ENCODE data around the gene NDUFAF3.
"Not testable (repeated sequence)": the region's sequence is repeated elsewhere in the genome, so short reads cannot be mapped to it uniquely, and the experiment has no call there.

The NDUFAF3 gene

GRCh38 chr3:48997714-48998637 is 23.9 kb upstream of the NDUFAF3 start:
- no peak for DNase-seq (ENCODE audit: low read depth, low spot score)
- H3K4me3 ChIP-seq (ENCODE audit: low read length): no peak overlapping the region

- no peak overlapping the region for H3K4me3 ChIP-seq (ENCODE audit: low read length)
- no peak for DNase-seq (ENCODE audit: low read depth, low spot score)
Observed at GRCh38 chr3:48999085-48999858, 22.6 kb upstream of the NDUFAF3 start.

- no peak overlapping the region for H3K4me3 ChIP-seq (ENCODE audit: low read length)
- no peak for DNase-seq (ENCODE audit: low read depth, low spot score)
Observed at GRCh38 chr3:49001155-49001554, 20.8 kb upstream of the NDUFAF3 start.

GRCh38 chr3:49004352-49005302 is 17.3 kb upstream of the NDUFAF3 start:
- no peak overlapping the region for H3K4me3 ChIP-seq (ENCODE audit: low read length)
- no peak for DNase-seq (ENCODE audit: low read depth, low spot score)

- H3K4me3 ChIP-seq (ENCODE audit: low read length): no peak overlapping the region
- no peak for DNase-seq (ENCODE audit: low read depth, low spot score)
Observed at GRCh38 chr3:49005303-49005680, 16.6 kb upstream of the NDUFAF3 start.

GRCh38 chr3:49005998-49006397 is 15.9 kb upstream of the NDUFAF3 start:
- no peak for DNase-seq (ENCODE audit: low read depth, low spot score)
- peak overlapping the region; percentile 85 for H3K4me3 ChIP-seq (ENCODE audit: low read length)

GRCh38 chr3:49006408-49007067 is 15.4 kb upstream of the NDUFAF3 start:
- DNase-seq (ENCODE audit: low read depth, low spot score): no peak
- peak overlapping the region; percentile 85 for H3K4me3 ChIP-seq (ENCODE audit: low read length)

GRCh38 chr3:49007068-49007770 is 14.7 kb upstream of the NDUFAF3 start, which contains the start of gene WDR6:
TSS of gene WDR6 (plus strand) at chr3:49007391. CDS start at chr3:49007432, 41 bp downstream.
- peak within 1 kb of the TSS; percentile 85 for H3K4me3 ChIP-seq (ENCODE audit: low read length)
- DNase-seq (ENCODE audit: low read depth, low spot score): peak; percentile 97

GRCh38 chr3:49007771-49008528 is 14.0 kb upstream of the NDUFAF3 start:
- peak overlapping the region; percentile 85 for H3K4me3 ChIP-seq (ENCODE audit: low read length)
- DNase-seq (ENCODE audit: low read depth, low spot score): peak; percentile 76

- H3K4me3 ChIP-seq (ENCODE audit: low read length): peak overlapping the region; percentile 85; the same call in 1 of the 2 replicates
- DNase-seq (ENCODE audit: low read depth, low spot score): not testable (repeated sequence)
Observed at GRCh38 chr3:49008627-49009026, 13.3 kb upstream of the NDUFAF3 start.

- no peak for DNase-seq (ENCODE audit: low read depth, low spot score)
Observed at GRCh38 chr3:49009396-49009795, 12.5 kb upstream of the NDUFAF3 start.

GRCh38 chr3:49012441-49013017 is 9.4 kb upstream of the NDUFAF3 start:
- no peak for DNase-seq (ENCODE audit: low read depth, low spot score)
- no peak overlapping the region for H3K4me3 ChIP-seq (ENCODE audit: low read length)

More at GRCh38 chr3:49009396-49009795, 12.5 kb upstream of the NDUFAF3 start:
- H3K4me3 ChIP-seq (ENCODE audit: low read length): no peak overlapping the region

- no peak for DNase-seq (ENCODE audit: low read depth, low spot score)
- no peak overlapping the region for H3K4me3 ChIP-seq (ENCODE audit: low read length)
Observed at GRCh38 chr3:49013113-49013737, 8.7 kb upstream of the NDUFAF3 start.

- DNase-seq (ENCODE audit: low read depth, low spot score): no peak
- no peak overlapping the region for H3K4me3 ChIP-seq (ENCODE audit: low read length)
Observed at GRCh38 chr3:49013738-49014660, 7.9 kb upstream of the NDUFAF3 start.

- no peak overlapping the region for H3K4me3 ChIP-seq (ENCODE audit: low read length)
- no peak for DNase-seq (ENCODE audit: low read depth, low spot score)
Observed at GRCh38 chr3:49015072-49015471, 6.8 kb upstream of the NDUFAF3 start.

Data from Jurkat, Clone E6-1 (cell line).